HG03460 (cell line): Measurements from ENCODE around the gene SLC25A10.
"Not testable (repeated sequence)": the region's sequence is repeated elsewhere in the genome, so short reads cannot be mapped to it uniquely, and the experiment has no call there.

Experiments used
- ATAC-seq: cut with Tn5 transposase; IDR thresholded peaks from one replicate; pipeline ENCODE4 v1.9.1; 2021; ENCODE audit not compliant: unreplicated experiment

The SLC25A10 gene, protein sequence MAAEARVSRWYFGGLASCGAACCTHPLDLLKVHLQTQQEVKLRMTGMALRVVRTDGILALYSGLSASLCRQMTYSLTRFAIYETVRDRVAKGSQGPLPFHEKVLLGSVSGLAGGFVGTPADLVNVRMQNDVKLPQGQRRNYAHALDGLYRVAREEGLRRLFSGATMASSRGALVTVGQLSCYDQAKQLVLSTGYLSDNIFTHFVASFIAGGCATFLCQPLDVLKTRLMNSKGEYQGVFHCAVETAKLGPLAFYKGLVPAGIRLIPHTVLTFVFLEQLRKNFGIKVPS

DNA sequence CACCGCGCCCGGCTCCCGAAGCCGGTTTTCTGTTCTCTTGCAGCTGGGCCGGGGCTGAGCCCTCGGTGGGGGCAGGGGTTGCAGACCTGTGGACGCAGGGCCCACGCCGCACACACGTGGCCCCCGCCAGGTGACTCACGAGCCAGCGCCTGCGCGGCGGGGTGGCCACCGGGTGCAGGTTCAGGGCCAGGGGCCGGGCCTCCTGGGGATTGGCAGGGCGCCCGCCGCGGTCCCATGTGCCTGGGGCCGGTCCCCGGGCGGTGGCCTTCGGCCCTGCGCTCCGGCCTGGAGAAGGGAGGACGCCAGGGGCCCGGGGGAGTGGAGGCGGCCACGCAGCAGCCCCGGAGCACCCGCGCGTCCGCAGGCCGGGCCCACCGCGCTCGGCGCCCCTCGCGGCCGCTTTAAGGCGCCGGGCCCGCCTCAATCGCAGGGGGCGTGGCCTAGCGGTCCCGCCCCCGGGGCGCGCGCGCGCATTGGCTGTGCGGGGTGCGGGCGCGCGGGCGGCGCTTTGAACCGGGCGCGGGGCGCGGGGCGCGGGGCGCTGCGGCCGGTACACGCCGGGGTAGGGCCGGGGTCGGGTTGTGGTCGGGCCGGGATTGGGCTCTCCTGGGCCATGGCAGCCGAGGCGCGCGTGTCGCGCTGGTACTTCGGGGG is at the start of gene SLC25A10:
SLC25A10 (plus strand) TSS at position 471 of the 654 bp plus-strand sequence; CDS start at position 614, 143 bp downstream.
- ATAC-seq, result peak; percentile 51

DNA sequence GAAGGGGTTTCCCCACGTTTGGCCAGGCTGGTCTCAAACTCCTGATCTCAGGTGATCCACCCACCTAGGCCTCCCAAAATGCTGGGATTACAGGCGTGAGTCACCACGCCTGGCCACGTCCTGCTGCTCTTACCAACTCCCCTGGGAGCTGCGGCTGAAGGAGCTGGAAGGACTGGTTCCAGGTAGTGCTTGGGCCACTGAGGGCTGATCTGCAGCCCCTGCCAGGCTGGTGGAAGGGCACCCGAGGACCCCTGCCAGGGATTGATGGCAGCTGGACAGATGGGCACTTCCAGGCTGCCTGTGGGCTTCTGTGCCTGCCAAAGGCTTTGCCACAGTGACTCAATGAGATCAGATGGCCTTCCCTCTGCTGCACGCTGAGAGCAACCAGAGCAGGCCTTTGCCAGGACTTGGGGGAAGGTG is 48.0 kb upstream of the SLC25A10 start:
- ATAC-seq, result no peak

DNA sequence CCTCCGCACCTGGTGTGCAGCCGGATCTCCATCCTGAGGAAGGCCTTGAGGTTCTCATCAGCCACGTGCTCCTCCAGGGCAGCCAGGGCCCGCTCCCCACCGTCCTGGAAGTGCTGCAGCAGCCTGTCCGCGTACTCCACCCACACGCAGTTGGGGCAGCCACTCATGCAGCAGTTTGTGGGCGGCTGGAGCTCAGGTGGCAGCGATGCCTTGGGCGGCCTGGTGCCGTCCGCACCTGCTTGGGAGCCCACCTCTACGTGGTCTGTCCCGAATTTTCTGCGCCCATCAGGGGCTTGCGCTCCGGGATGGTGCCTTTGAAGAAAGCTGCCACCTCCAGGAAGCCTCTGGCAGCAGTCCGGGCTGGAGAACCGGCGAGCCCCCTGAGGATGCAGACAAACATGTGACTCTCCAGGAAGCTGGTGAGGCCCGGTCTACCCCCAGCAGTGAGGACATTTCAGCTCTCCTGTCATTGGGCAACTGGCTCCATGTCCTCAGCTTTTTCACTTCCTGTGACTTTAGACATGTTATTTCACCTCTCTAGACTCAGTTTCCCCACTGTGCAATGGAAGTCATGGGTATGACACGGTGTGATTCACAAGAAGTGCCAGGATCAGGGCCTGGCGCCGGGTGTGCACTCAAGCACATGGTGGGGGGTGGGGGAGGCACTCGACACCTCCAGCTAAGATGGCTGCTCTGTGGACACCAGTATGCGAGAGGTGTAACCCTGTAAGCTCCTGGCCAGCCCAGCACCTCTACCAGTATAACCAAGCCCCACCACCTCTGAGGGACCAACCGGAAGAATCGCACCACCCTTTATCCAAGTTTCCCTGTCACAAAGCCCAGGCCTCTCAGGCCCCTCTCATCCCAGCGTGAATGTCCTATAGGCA is 46.6 kb upstream of the SLC25A10 start:
- ATAC-seq, result peak; percentile 11

DNA sequence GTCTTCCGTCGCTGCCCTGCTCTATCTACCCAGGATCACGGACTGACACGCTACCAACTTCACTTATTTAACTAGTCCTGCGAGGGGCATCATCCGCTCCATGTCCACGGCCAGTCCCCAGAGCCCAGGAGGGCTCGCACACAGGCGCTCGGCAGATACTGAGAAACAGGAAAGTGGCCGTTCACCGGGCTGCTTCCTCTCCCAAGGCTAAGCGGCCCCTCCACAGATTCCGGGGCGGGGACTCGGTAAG is 46.1 kb upstream of the SLC25A10 start:
- ATAC-seq, result peak; percentile 3

DNA sequence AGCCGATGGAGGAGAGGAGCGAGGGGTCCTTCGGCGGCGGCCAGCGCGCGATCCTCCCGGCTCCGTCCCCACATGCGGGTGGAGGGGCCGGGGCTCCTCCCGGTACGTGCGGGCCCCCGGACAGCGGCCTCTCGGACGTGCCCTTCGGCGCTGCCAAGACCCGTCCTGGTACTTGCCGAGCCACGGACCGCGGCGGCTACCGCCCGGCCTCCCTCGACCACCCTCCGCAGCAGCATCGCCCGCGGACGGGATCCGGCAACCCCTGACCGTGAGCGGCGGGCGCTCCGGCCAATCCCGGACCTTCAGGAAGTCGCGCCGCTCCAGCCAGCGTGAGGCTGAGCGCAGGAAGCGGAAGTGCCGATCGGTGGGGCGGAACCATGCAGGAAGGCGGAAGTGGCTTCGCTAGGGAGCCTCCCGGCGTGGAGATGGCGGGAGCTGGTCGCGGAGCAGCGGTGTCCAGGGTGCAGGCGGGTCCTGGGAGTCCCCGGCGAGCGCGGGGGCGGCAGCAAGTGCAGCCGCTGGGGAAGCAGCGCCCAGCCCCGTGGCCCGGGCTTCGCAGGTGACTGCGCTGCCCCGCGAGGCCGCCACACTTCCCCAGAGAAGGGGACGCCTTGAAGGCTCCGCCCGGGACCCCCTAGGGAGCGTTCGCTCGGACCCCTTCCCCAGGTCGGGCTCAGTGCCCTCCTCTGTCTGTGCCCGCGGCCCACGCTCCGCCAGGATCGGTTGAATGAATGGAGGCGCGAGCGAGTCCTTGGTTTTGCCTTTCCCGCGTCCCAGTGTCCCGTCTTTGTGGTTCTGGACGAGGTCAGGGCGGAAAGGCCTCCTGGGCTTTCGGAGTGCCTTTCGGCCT is 45.5 kb upstream of the SLC25A10 start, which contains the start of the genes CCDC137 and OXLD1:
CCDC137 (plus strand) TSS at position 396 of the 850 bp plus-strand sequence; CDS start at position 426, 30 bp downstream.
OXLD1 (minus strand) TSS at position 264 of the 850 bp plus-strand sequence; CDS start at position 236, 28 bp downstream.
- ATAC-seq, result peak; percentile 86

DNA sequence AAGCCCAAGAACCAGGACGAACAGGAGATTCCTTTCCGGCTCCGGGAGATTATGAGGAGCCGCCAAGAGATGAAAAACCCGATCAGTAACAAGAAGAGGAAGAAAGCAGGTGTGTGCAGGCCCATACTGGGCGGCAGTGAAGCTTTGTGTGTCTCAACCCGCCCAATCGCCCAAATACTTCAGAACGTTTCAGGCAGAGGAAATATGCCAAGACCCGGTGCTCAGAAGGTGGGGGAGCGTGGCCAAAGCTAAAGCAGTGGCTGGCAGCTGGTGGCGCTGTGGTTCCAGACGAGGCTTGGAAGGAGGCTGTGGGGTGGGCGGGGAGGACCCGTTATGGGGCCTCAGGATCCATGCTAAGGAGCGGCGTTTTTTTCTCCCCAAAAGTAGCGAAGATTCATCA is 44.3 kb upstream of the SLC25A10 start:
- no peak for ATAC-seq

DNA sequence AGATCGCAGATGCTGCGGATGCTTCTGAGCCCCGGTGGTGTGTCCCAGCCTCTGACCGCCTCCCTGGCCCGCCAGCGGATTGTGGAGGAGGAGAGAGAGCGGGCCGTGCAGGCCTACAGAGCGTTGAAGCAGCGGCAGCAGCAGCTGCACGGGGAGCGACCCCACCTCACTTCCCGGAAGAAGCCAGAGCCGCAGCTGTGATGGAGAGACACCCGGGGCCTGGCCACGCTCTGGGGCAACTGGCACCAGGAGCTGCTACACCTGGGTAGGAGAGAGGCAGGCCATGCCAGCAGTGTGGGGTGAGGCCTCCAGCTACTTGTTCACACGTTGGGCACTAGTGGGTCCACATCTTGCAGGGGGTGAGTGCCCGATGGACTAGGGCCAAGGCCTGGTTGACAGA is 39.6 kb upstream of the SLC25A10 start:
- ATAC-seq, result no peak

DNA sequence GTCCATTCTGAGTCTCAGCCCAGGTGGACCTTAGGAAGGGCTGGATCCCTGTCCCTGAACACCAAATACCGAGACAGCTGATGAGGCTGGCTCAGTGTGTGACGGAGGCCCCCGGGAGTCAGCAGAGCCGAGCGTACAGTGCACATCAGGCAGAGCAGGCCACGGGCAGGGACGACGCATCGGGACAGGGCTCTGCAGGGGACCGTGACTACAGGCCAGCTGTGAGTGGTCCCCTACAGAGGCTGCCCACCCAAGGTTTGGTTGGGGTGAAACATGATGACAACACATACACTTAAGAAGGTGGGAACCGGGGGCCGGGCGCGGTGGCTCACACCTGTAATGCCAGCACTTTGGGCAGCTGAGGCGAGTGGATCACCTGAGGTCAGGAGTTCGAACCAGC is 39.1 kb upstream of the SLC25A10 start:
- ATAC-seq, result no peak

DNA sequence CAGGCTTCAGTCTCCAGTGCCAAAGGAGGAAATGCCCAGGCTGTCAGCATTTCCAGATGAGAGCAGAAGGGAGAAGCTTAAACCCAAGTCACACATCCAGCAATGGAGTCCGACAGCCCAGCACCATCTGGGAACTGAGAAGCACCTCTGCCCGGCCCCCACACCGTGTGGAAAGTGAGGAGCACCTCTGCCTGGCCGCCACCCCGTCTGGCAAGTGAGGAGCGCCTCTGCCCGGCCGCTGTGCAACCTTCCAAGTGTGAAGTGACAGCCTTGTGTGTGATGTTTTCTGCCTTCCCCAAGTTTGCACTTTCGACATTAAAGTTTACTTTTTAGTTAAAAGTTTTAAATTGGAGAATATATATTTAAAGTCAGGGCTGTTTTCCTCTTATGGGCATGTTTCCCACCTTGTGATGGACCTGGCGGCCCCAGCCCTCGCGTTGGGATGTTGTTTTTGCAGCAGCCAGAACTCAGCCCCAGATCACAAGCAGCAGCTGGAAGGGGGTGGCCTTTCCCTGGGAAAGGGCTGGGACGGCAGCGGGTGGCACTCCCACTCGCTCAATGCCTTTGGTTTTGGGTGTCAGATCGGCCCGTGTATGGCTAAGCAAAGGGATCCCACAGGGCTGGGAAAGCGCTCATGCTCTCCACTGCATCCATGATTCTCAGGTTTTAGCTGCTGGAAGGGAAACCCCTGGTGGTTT is 38.4 kb upstream of the SLC25A10 start:
- ATAC-seq, result no peak

DNA sequence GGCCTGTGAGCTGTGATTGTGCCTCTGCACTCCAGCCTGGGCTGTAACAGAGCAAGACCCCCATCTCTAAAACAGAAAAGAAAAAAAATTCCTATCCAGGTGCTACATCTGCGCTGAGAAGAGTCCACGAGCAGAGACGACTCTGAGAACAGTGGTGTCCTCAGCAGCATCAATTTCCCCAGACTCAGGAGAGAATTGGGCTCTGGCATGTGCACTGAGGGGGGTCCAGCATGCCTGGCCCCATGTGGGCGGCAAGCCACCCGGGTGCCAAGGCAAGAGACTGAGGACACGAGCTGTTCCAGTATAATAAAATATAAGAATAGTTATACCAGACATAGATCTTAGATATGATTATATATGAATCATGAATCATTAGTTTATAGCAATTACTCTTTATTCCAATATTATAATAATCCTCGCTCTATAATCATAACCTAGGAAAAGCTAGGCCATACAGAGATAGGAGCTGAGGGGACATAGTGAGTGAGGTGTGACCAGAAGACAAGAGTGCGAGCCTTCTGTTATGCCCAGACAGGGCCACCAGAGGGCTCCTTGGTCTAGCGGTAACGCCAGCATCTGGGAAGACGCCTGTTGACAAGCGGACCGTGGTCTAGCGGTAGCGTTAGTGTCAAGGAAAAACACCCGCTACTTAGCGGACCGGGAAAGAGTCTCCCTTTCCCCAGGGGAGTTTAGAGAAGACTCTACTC is 36.4 kb upstream of the SLC25A10 start:
- not testable (repeated sequence) for ATAC-seq

DNA sequence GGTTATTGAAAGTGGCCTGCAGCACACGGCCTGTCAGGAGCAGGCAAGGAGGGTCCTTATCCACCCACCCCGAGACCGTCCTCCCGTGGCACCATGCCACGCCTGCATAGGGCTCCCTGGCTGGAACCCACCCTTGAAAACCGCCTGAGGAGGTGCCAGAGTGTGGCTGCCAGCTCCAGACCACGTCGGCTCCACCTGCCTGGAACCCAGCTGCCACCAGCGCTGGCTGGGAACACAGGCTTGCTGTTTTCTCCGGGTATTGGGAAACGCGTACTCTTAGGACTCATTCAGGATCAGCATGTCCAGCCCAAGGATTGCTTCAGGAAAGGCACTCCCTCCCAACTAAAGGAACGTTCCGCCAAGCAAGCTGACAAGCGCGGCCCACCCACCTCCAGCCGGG is 35.2 kb upstream of the SLC25A10 start:
- ATAC-seq, result no peak

DNA sequence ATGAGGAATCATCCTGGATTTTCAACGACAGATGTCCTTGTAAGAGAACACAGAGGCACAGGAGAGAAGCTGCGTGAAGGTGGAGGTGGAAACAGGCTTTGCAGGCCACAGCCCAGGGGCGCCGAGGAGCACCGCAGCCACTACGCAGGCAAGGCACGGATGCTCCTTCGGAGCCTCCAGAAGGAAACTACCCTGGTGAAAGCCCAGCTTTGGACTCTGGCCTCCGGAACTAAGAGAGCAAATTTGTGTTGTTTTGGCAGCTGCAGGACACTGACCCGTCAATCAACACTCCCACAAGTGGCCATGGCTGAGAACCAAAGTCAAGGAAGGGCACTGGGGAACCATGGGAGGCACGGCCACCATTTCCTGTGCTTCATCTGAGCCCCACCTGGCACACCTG is 31.9 kb upstream of the SLC25A10 start:
- no peak for ATAC-seq

DNA sequence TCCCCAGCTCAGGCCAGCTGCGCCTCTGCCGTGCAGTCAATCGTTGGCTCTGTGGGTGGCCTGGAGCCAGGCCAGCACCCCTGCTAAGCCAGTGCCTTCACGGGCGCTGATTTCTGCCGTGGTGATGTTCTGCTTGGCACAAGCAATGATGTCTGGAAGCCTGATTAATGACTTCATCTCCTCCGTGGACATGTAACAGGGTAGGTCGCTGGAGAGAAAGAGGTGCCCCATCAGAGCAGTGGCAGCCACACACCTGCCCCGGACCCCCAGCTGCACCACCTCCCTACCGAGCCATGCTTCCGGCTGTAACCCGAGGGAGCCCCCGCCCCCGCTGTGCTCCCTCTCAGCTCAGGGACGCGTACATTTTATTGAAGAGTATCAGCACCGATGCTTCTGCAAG is 30.4 kb upstream of the SLC25A10 start:
- ATAC-seq, result no peak

DNA sequence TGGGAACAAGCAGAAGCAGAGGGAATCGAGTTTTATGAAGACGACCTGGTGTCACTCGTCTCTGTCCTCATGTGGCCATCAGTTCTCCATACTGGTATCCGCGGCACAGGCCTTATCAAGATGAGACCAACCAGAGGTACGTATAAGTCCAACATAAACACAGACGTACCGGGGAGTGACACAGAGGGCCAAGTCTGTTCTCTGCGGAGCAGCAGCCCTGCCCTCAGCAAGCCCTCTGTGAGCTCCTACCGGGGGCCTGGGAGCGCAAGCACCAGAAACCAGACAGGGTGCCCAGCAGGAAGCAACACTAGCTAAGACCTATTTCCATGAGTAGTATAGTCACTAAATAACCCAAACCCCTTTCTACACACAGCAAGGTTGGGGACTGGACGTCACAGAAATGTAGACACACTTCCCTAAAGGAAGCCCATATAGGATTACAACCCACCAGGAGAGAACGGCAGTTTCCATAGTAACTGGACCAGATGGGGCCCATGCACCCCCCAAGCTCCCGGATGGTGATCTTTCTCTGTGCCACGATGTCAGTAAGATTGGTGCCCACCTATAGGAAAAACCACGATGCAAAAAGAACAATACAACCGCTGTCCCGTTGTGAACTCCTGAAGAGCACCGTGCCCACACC is 29.4 kb upstream of the SLC25A10 start:
- no peak for ATAC-seq

DNA sequence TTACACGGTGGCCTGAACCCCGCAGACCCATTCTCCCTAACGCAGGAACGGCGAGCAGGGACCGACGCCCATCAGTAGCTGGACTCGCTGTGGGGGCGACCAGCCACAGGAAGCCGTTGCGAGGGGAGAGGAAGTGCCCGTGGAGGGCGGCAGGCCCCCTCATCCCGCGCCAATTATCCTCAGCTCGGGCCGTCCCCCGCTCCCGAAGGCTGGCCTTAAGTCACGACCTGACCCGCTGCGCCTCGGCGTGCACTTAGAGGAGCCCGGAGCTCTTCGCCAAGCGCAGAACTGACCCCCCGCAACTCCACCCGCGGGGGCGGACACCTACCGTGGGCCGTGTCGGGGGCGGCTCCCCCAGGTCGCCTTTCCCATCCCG is 28.9 kb upstream of the SLC25A10 start:
- peak; percentile 11 for ATAC-seq

DNA sequence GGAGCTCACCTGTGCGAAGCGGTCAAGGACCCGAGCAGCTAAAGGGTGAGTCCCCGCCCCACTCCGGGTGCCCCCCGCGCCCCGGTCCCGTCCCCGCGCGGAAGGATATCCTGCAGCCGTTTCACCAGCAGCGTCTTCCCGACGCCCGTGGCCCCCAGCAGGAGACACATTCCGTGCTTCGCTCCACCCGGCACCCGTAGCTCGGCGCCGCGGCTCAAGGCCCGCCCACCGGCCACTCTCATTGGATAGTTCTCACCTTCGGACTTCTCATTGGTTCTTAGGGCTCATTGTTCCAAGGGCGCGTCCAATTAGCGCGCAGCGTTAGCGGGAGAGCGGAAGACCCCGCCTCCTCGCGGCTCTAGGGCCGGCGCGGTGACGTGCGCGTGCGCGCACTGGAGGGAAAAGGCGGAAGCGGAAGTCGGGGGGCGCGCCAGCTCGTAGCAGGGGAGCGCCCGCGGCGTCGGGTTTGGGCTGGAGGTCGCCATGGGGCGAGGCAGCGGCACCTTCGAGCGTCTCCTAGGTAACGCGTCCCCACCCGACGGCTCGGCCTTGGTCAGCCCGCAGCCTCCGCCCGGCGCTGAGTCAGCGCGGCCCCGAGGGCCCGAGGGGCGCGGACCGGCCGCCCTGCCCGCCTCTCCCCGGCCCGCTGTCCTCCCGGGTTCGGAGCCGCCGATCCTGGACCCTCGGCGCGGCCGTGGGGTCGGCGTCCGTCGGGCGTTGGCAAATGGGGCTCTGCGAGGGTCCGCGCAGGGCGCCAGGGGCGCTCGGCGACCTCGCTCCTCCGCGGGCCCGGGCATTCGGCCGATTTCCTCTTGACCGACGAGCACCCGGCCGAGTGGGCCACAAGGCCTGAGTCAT is 28.3 kb upstream of the SLC25A10 start, which contains the start of the genes ARL16 and HGS:
ARL16 (minus strand) TSS at position 214 of the 858 bp plus-strand sequence; CDS start at position 170, 44 bp downstream.
HGS (plus strand) TSS at position 428 of the 858 bp plus-strand sequence; CDS start at position 484, 56 bp downstream.
- ATAC-seq, result peak; percentile 89

DNA sequence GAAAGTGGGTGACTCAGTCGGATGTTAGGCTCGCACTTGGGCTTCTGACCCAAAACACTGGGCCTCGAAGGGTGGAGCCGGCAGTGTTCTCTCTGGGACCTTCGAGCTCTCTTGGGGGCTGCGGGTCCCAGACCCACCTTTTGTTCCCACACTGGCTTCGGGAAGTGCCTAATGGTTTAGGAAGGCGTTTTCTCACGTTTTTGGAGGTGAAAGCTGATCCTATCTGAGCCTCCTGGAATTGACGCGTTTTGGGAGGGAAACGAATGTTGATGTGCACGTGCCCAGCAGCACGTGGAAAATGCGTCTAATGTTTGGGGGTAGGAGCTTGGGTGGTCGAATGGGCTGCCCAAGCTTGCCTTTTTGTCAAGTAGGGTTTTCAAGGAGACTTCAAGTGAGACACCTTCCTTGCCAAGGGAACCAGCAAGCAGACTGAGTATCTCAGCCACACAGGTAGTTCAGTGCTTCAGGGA is 27.6 kb upstream of the SLC25A10 start:
- ATAC-seq, result no peak

DNA sequence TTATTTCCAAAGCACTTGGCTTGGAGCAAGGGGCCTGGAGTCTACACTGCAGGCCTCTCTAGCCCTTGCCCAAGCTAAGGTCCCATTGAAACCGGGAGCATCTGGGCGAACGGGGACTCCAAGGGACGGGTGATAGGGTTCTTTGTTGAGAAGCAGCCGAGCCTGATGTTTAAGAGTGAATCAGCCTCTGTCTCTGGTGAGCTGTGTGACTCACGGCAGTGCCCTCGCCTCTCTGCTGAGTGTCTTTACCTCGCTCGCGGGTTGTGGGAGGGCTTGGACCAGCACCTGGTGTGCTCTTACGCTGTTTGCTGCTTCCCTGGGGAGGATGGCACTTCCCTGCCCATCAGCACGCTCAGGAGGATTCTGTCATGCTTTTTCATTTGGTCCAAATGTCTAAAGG is 27.0 kb upstream of the SLC25A10 start:
- no peak for ATAC-seq
